ENCODE data around the gene MAP4K2. TPM values are rescaled to one million over a fixed set of nuclear protein-coding genes. Genes with fewer than 3 reads are reported as not detected.

The MAP4K2 gene
- total and polyA plus RNA-seq, 7 experiments from 2014 or later: 40.7 to 130 (median 76.1) TPM

DNA sequence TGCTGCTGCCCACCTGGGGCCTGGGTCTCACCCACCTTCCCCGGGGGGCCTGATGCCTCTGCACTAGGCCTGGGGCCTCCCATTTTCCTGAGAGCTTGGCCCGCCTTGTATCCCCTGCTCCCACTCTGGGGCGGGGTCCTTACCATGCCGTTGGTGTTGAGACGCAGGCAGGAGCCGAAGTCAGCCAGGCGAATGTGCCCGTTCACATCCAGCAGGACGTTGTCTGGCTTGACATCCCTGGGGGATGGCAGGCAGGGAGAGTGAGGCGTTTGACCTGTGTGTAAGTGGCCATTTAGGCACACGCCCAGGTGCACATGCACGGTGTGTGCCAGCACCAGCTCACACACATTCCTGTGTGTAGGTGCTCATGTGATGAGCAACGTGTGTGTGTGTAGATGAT is 36.3 kb upstream of the MAP4K2 start:
- peak overlapping the region in 2 of 9 donors; percentile 4 to 83 for H3K27ac Mint-ChIP-seq
- ChIA-PET CTCF (no interaction called here), POLR2A (interaction anchor here (0.9 kb wide), 1 partner anchor 18 kb away, joined by 3 read pairs; no protein-coding TSS in a partner anchor)
- intact Hi-C loops (cut with micrococcal nuclease): no loop called here
- DNase-seq (peak in 1 of 9 donors; percentile 5), ATAC-seq (no peak)
- no peaks in the 10 kb centered on the region for H3K9me3 Mint-ChIP-seq
- Histone ChIP-seq H3K9me3 (ENCODE audit: control insufficient read depth in 2 of 3, low read length in 3 of 3) (no peaks in the 10 kb centered on the region), H3K4me3 (ENCODE audit: low read length) (no peak overlapping the region), H3K27ac (ENCODE audit: low read depth, low read length) (no peak overlapping the region), H3K4me1 (ENCODE audit: control insufficient read depth in 2 of 2, insufficient read depth in 2 of 2, low read length in 2 of 2) (peaks cover 3 to 8% of the 10 kb centered on the region in 2 donors), H3K36me3 (ENCODE audit: control insufficient read depth in 2 of 3, insufficient read depth in 3 of 3, low read length in 3 of 3) (peaks cover 0 to 54% (median 0%) of the 10 kb centered on the region in 3 experiments), H3K27me3 (ENCODE audit: control insufficient read depth in 2 of 2, insufficient read depth in 2 of 2, low read length in 2 of 2) (no peaks in the 10 kb centered on the region)
- H3K4me1 Mint-ChIP-seq: peaks cover 6 to 15% (median 10%) of the 10 kb centered on the region in 7 donors
- no peaks in the 10 kb centered on the region for H3K27me3 Mint-ChIP-seq
- H3K4me3 Mint-ChIP-seq: no peak overlapping the region
- H3K36me3 Mint-ChIP-seq: peaks cover 0 to 3% (median 0%) of the 10 kb centered on the region in 5 donors

DNA sequence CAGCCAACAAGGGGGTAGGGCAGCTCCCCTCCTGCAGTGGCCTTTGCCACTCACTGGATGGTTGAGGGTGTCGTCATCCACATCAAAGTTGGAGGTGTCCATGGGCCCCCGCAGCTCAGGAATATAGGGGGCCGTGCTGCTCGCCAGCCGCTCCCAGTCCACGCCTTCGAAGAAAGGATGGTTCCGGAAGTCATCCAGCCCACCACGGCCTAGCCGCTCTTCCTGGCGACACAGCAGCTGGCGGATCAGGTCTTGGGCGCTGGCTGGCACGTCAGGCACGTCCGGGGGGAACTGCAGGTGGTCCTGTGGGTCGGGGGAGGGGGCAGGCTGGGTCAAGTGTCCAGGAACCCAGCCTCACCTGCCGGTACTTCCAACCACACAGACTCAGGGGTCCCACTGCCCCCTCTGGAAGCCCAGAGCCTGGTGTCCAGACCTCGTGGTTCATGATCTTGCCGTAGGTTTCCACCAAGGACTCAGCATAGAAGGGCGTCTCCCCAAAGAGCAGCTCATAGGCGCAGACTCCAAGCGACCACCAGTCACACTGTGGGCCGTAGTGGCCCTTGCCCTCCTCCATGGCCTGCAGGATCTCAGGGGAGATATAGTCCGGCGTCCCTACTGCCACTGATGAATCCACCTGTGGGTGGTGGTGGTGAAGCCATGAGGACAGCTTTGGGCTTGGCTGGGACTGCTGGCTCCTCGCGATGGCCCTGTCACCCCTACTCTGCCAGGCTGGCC is 35.8 kb upstream of the MAP4K2 start:
- intact Hi-C loops (cut with micrococcal nuclease): no loop called here
- CTCF ChIA-PET: no interaction called here
- H3K4me3 Mint-ChIP-seq: no peak overlapping the region
- H3K4me1 ChIP-seq (ENCODE audit: control insufficient read depth in 2 of 2, insufficient read depth in 2 of 2, low read length in 2 of 2): peaks cover 3 to 4% of the 10 kb centered on the region in 2 donors
- H3K27ac Mint-ChIP-seq: no peak overlapping the region
- no peaks in the 10 kb centered on the region for H3K9me3 ChIP-seq (ENCODE audit: control insufficient read depth in 2 of 3, low read length in 3 of 3)
- H3K27ac ChIP-seq (ENCODE audit: low read depth, low read length): no peak overlapping the region
- H3K27me3 ChIP-seq (ENCODE audit: control insufficient read depth in 2 of 2, insufficient read depth in 2 of 2, low read length in 2 of 2): no peaks in the 10 kb centered on the region
- peaks cover 0 to 3% (median 0%) of the 10 kb centered on the region in 5 donors for H3K36me3 Mint-ChIP-seq
- DNase-seq (peak in 1 of 9 donors; percentile 5), ATAC-seq (no peak)
- no peak overlapping the region for H3K4me3 ChIP-seq (ENCODE audit: low read length)
- H3K27me3 Mint-ChIP-seq: no peaks in the 10 kb centered on the region
- peaks cover 0 to 60% (median 0%) of the 10 kb centered on the region in 3 experiments for H3K36me3 ChIP-seq (ENCODE audit: control insufficient read depth in 2 of 3, insufficient read depth in 3 of 3, low read length in 3 of 3)
- POLR2A ChIA-PET: interaction anchor here (0.9 kb wide), 1 partner anchor 17 kb away, joined by 3 read pairs; no protein-coding TSS in a partner anchor
- no peaks in the 10 kb centered on the region for H3K9me3 Mint-ChIP-seq
- H3K4me1 Mint-ChIP-seq: peaks cover 3 to 10% (median 7%) of the 10 kb centered on the region in 7 donors

DNA sequence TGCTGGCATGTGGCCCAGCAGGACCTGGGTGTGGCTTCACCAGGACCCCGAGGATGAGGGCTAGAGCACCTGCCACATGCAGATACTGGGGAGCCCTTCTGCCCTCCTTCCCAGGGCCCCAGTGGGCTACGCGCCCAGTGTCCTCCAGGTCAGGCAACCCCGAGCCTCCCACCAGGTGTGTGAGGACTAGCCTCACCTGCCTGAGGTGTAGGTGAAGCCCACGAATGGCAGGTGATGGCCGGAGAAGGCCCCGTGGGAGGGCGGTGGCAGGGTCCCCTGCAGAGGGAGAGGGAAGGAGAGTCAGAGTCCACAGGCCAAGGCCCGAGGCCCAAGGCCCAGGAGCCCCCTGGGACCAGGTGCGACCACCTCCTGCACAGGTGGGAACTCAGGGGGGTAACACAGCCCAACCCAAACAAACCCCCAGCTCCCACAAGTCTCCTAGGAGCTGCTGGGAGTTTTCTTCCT is 34.9 kb upstream of the MAP4K2 start:
- no peaks in the 10 kb centered on the region for H3K9me3 Mint-ChIP-seq
- POLR2A ChIA-PET: no interaction called here

DNA sequence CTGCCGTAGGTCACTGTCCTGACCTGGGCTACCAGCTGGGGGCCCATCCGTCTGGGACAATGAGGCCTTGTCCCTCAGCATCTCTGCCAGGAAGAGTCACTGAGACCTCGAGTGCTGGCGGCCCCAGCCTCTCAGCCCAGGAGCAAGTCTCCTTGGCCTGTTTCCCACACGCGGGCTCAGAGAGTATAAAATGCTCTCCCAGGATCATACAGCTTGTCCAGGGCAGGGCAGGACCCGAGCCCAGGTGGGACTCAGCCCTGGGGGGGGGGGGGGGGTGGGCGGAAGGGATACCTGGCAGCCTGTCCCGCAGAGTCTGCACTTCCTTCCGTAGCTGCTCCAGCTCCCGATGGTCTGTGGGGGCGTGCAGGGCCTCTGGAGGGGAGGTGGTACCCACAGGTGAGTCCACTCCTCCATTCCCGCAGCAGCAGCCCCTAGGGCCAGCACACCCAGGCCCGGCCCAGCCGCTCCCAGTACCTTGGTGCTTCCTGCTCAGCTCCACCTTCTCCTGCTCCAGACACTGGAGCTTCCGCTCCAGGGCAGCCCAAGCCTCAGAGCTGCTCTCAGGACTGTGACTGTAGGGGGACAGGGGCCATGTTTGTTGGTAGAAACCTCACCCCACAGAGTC is 33.5 kb upstream of the MAP4K2 start:
- no peaks in the 10 kb centered on the region for H3K9me3 Mint-ChIP-seq
- ChIA-PET POLR2A (no interaction called here), CTCF (interaction anchor here (0.8 to 1.1 kb wide), 3 partner anchors 11 to 152 kb away, joined by 3 to 4 read pairs (median 3); no protein-coding TSS in a partner anchor)
- no peaks in the 10 kb centered on the region for H3K4me1 Mint-ChIP-seq
- no peak overlapping the region for H3K4me3 Mint-ChIP-seq
- no peak overlapping the region for H3K27ac Mint-ChIP-seq
- peaks cover 0 to 5% (median 0%) of the 10 kb centered on the region in 5 donors for H3K36me3 Mint-ChIP-seq
- peaks cover 0 to 82% (median 0%) of the 10 kb centered on the region in 3 experiments for H3K36me3 ChIP-seq (ENCODE audit: control insufficient read depth in 2 of 3, insufficient read depth in 3 of 3, low read length in 3 of 3)
- no peaks in the 10 kb centered on the region for H3K27me3 ChIP-seq (ENCODE audit: control insufficient read depth in 2 of 2, insufficient read depth in 2 of 2, low read length in 2 of 2)
- ATAC-seq (no peak), DNase-seq (peak in 1 of 9 donors; percentile 7)
- intact Hi-C loops (cut with micrococcal nuclease): no loop called here
- H3K27me3 Mint-ChIP-seq: no peaks in the 10 kb centered on the region
- H3K4me3 ChIP-seq (ENCODE audit: low read length): no peak overlapping the region
- no peaks in the 10 kb centered on the region for H3K9me3 ChIP-seq (ENCODE audit: control insufficient read depth in 2 of 3, low read length in 3 of 3)
- no peaks in the 10 kb centered on the region for H3K4me1 ChIP-seq (ENCODE audit: control insufficient read depth in 2 of 2, insufficient read depth in 2 of 2, low read length in 2 of 2)
- no peak overlapping the region for H3K27ac ChIP-seq (ENCODE audit: low read depth, low read length)

More for the DNA sequence above, 34.9 kb upstream of the MAP4K2 start:
- no peak overlapping the region for H3K27ac ChIP-seq (ENCODE audit: low read depth, low read length)
- Mint-ChIP-seq H3K4me1 (peaks cover 0 to 2% (median under 1%) of the 10 kb centered on the region in 7 donors), H3K27ac (no peak overlapping the region), H3K4me3 (no peak overlapping the region), H3K27me3 (no peaks in the 10 kb centered on the region), H3K36me3 (peaks cover 0 to 3% (median 0%) of the 10 kb centered on the region in 5 donors)
- CTCF ChIA-PET: no interaction called here
- ATAC-seq (no peak), DNase-seq (peak in 1 of 9 donors; percentile 7)
- peaks cover 0 to 68% (median 0%) of the 10 kb centered on the region in 3 experiments for H3K36me3 ChIP-seq (ENCODE audit: control insufficient read depth in 2 of 3, insufficient read depth in 3 of 3, low read length in 3 of 3)
- intact Hi-C loops (cut with micrococcal nuclease): no loop called here
- no peaks in the 10 kb centered on the region for H3K27me3 ChIP-seq (ENCODE audit: control insufficient read depth in 2 of 2, insufficient read depth in 2 of 2, low read length in 2 of 2)
- H3K9me3 ChIP-seq (ENCODE audit: control insufficient read depth in 2 of 3, low read length in 3 of 3): no peaks in the 10 kb centered on the region
- H3K4me3 ChIP-seq (ENCODE audit: low read length): no peak overlapping the region
- H3K4me1 ChIP-seq (ENCODE audit: control insufficient read depth in 2 of 2, insufficient read depth in 2 of 2, low read length in 2 of 2): no peaks in the 10 kb centered on the region

DNA sequence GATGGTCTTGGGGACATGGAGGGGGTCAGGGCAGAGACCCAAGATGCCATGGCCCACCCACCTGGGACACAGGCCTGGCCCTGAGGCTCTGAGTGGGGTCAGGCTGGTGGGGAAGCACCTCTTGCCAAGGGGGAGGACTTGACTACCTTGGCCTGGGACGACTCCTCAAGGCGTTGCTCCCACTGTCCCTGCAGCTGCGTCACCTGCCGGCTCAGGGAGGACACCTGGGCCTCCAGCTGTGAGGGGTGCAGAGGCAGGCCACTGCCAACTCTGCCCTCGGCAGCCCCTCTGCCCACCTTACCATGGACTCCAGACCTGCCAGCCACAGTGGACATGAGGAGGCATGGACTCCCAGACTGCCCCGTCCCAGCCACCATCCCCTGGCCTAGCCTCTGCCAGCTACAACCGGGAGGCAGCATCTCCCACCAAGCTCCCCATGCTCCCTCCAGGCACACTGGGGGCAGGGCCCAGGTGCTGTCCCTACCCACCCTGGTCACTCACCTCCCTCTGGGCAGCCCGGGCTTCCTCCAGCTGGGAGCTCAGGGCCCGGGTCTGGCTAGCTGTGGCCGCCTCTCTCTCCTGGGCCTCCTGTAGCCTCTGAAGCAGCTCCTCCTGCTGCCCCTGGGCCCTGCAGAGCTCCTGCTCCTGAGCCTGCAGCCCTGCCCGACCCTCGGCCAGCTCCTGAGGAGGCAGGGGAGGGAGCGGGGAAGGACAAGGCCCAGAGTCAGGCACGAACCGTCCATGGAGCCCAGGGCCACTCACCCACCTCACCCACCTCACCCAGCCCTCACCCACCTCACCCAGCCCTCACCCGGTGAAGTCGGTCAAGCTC is 32.8 kb upstream of the MAP4K2 start:
- H3K9me3 ChIP-seq (ENCODE audit: control insufficient read depth in 2 of 3, low read length in 3 of 3): no peaks in the 10 kb centered on the region
- no peaks in the 10 kb centered on the region for H3K27me3 ChIP-seq (ENCODE audit: control insufficient read depth in 2 of 2, insufficient read depth in 2 of 2, low read length in 2 of 2)
- H3K27ac Mint-ChIP-seq: no peak overlapping the region
- peaks cover 0 to 87% (median 0%) of the 10 kb centered on the region in 3 experiments for H3K36me3 ChIP-seq (ENCODE audit: control insufficient read depth in 2 of 3, insufficient read depth in 3 of 3, low read length in 3 of 3)
- intact Hi-C loops (cut with micrococcal nuclease): no loop called here
- no peaks in the 10 kb centered on the region for H3K4me1 ChIP-seq (ENCODE audit: control insufficient read depth in 2 of 2, insufficient read depth in 2 of 2, low read length in 2 of 2)
- no peak overlapping the region for H3K4me3 ChIP-seq (ENCODE audit: low read length)
- peaks cover 0 to 5% (median 0%) of the 10 kb centered on the region in 5 donors for H3K36me3 Mint-ChIP-seq
- DNase-seq (peak in 1 of 9 donors; percentile 7), ATAC-seq (no peak)
- no peak overlapping the region for H3K27ac ChIP-seq (ENCODE audit: low read depth, low read length)
- POLR2A ChIA-PET: no interaction called here
- no peak overlapping the region for H3K4me3 Mint-ChIP-seq
- H3K4me1 Mint-ChIP-seq: no peaks in the 10 kb centered on the region
- CTCF ChIA-PET: interaction anchor here (1.0 to 1.1 kb wide), 2 partner anchors 12 to 153 kb away, joined by 3 to 4 read pairs; no protein-coding TSS in a partner anchor
- no peaks in the 10 kb centered on the region for H3K27me3 Mint-ChIP-seq
- no peaks in the 10 kb centered on the region for H3K9me3 Mint-ChIP-seq

All from naive thymus-derived CD4-positive, alpha-beta T cell (primary cell).